ENCODE measurements around the gene ADGRD2. TPM values are rescaled to one million over a fixed set of nuclear protein-coding genes. Genes with fewer than 3 reads are reported as not detected.

Gene ADGRD2
- total RNA-seq, 1 experiment from 2014 or later, result not detected

DNA sequence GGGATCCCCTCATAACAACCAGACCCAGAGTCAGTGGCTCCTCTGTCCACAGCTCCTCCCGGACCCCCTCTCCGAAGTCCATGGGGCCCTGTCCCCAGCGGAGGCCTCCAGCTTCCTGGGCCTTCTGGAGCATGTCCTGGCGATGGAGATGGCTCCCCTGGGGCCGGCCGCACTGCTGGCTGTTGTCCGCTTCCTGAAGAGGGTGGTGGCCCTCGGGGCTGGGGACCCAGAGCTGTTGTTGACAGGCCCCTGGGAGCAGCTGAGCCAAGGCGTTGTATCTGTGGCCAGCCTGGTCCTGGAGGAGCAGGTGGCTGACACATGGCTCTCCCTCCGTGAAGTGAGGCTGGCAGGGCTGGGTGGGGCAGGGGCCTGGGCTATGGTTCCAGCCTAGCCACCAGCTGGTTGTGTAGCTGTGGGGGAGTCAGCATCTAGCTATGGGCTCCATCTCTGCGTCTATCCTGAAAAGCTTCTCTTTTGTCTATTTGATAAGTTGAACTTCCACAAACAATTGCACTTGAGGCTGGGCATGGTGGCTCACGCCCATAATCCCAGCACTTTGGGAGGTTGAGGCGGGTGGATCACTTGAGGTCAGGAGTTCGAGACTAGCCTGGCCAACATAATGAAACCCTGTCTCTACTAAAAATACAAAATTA lies 4.7 kb downstream of the ADGRD2 start:
- Histone ChIP-seq H2AFZ (ENCODE audit: low read length) (no peak overlapping the region), H3F3A (ENCODE audit: low read length, unreplicated experiment) (no peaks in the 10 kb centered on the region), H3K27ac (ENCODE audit: low read length) (no peak overlapping the region), H3K9ac (ENCODE audit: low read length) (no peak overlapping the region), H4K20me1 (ENCODE audit: low read length) (no peaks in the 10 kb centered on the region), H3K4me2 (ENCODE audit: low read length) (no peak overlapping the region), H3K27me3 (ENCODE audit: low read length) (no peaks in the 10 kb centered on the region), H3K4me1 (ENCODE audit: insufficient read depth, low read length) (no peaks in the 10 kb centered on the region), H3K79me2 (ENCODE audit: low read length) (no peaks in the 10 kb centered on the region), H3K9me2 (replicated peaks; ENCODE audit: low read length) (no peaks in the 10 kb centered on the region), H3K9me3 (ENCODE audit: low read length) (no peaks in the 10 kb centered on the region), H3K36me3 (ENCODE audit: low read depth, low read length) (no peaks in the 10 kb centered on the region), H3K4me3 (ENCODE audit: low read length) (no peak overlapping the region)
- intact Hi-C loops (cut with micrococcal nuclease), result no loop called here
- TF ChIP-seq EZH2 (IDR thresholded peaks at IDR 0.05; ENCODE audit: low read length, unreplicated experiment), result no peak
- TF ChIP-seq EZH2phosphoT487 (IDR thresholded peaks at IDR 0.05; ENCODE audit: borderline replicate concordance, low read length), result no peak
- TF ChIP-seq, protein P1, sequence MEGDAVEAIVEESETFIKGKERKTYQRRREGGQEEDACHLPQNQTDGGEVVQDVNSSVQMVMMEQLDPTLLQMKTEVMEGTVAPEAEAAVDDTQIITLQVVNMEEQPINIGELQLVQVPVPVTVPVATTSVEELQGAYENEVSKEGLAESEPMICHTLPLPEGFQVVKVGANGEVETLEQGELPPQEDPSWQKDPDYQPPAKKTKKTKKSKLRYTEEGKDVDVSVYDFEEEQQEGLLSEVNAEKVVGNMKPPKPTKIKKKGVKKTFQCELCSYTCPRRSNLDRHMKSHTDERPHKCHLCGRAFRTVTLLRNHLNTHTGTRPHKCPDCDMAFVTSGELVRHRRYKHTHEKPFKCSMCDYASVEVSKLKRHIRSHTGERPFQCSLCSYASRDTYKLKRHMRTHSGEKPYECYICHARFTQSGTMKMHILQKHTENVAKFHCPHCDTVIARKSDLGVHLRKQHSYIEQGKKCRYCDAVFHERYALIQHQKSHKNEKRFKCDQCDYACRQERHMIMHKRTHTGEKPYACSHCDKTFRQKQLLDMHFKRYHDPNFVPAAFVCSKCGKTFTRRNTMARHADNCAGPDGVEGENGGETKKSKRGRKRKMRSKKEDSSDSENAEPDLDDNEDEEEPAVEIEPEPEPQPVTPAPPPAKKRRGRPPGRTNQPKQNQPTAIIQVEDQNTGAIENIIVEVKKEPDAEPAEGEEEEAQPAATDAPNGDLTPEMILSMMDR (conservative IDR thresholded peaks at IDR 0.05; ENCODE audit: low read depth, low read length), result no peak
- ChIA-PET POLR2A (ENCODE audit: unreplicated experiment) (no interaction called here), CTCF (no interaction called here)
- no TSS peak for BruUV-seq (replicated peaks)
- ATAC-seq (no peak), DNase-seq (no peak)

DNA sequence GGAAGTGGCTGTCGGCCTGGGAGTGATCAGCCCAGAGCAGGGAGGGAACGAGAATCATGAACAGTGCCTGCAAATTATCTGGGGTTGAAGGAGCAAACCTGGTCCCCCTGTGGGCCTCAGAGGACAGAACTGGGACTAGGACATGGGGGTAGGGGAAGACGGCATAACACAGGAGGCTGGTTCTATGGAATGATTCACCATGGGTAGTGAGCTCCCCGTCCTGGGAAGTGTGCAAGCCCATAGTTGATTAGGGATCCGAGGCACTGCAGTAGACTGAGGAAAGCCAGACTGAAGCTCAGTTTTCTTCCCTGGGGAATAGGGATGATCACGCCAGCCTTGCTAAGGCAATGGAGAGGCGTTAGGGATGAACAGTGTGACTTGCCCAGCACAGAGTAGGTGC lies 5.6 kb downstream of the ADGRD2 start:
- intact Hi-C loops (cut with micrococcal nuclease), result no loop called here
- Histone ChIP-seq H3K4me3 (ENCODE audit: low read length) (no peak overlapping the region), H2AFZ (ENCODE audit: low read length) (no peak overlapping the region), H3K36me3 (ENCODE audit: low read depth, low read length) (no peaks in the 10 kb centered on the region), H3K4me1 (ENCODE audit: insufficient read depth, low read length) (no peaks in the 10 kb centered on the region), H3F3A (ENCODE audit: low read length, unreplicated experiment) (no peaks in the 10 kb centered on the region), H4K20me1 (ENCODE audit: low read length) (no peaks in the 10 kb centered on the region), H3K9me3 (ENCODE audit: low read length) (no peaks in the 10 kb centered on the region), H3K4me2 (ENCODE audit: low read length) (no peak overlapping the region), H3K79me2 (ENCODE audit: low read length) (no peaks in the 10 kb centered on the region), H3K27ac (ENCODE audit: low read length) (no peak overlapping the region), H3K9me2 (replicated peaks; ENCODE audit: low read length) (no peaks in the 10 kb centered on the region), H3K27me3 (ENCODE audit: low read length) (no peaks in the 10 kb centered on the region), H3K9ac (ENCODE audit: low read length) (no peak overlapping the region)
- TF ChIP-seq, protein P1 (conservative IDR thresholded peaks at IDR 0.05; ENCODE audit: low read depth, low read length), result no peak
- TF ChIP-seq EZH2phosphoT487 (IDR thresholded peaks at IDR 0.05; ENCODE audit: borderline replicate concordance, low read length) (no peak), EZH2 (IDR thresholded peaks at IDR 0.05; ENCODE audit: low read length, unreplicated experiment) (no peak)
- DNase-seq (no peak), ATAC-seq (no peak)
- no TSS peak for BruUV-seq (replicated peaks)
- CTCF ChIA-PET, result no interaction called here
- POLR2A ChIA-PET (ENCODE audit: unreplicated experiment), result no interaction called here

DNA sequence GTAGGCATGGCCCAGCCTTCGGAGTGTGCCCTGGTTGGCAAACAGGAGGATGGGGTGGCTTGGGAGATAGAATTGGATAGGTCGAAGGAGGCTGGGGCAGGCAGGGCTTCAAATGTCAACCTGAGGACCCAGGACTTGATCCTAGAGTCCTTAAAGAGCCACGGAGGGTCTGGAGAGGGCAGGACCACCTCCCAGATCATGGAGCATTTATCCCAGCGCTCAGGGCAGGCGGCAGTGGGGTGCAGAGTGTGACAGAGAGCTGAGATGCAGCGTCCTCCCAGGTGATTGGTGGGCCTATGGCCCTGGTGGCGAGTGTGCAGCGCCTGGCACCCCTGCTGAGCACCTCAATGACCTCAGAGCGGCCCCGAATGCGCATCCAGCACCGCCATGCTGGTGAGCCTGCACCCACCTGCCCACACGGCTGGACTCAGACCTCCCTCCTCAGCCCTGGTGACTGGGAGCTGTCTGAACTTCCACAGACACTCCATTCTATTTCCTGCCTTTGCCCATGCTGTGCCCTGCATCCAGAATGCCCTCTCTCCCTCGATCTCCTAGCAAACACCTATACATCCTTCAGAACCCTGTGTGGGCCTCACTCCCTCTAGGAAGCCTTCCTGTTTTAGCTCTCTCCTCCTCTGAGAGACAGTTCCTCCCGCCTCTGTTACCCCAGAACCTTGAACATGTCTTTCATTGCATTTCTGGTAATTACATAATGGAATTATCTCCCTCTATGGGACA lies 6.3 kb downstream of the ADGRD2 start:
- TF ChIP-seq EZH2 (IDR thresholded peaks at IDR 0.05; ENCODE audit: low read length, unreplicated experiment) (no peak), EZH2phosphoT487 (IDR thresholded peaks at IDR 0.05; ENCODE audit: borderline replicate concordance, low read length) (no peak)
- TF ChIP-seq, protein P1 (conservative IDR thresholded peaks at IDR 0.05; ENCODE audit: low read depth, low read length), result no peak
- intact Hi-C loops (cut with micrococcal nuclease), result no loop called here
- no peak overlapping the region for H3K4me2 ChIP-seq (ENCODE audit: low read length)
- DNase-seq (no peak), ATAC-seq (no peak)
- BruUV-seq (replicated peaks), result no TSS peak
- H3K79me2 ChIP-seq (ENCODE audit: low read length), result no peaks in the 10 kb centered on the region
- no peak overlapping the region for H3K27ac ChIP-seq (ENCODE audit: low read length)
- no peaks in the 10 kb centered on the region for H3K9me3 ChIP-seq (ENCODE audit: low read length)
- CTCF ChIA-PET, result no interaction called here
- no peaks in the 10 kb centered on the region for H3K4me1 ChIP-seq (ENCODE audit: insufficient read depth, low read length)
- no peaks in the 10 kb centered on the region for H3K27me3 ChIP-seq (ENCODE audit: low read length)
- no peak overlapping the region for H2AFZ ChIP-seq (ENCODE audit: low read length)
- no peaks in the 10 kb centered on the region for H3K36me3 ChIP-seq (ENCODE audit: low read depth, low read length)
- no peak overlapping the region for H3K9ac ChIP-seq (ENCODE audit: low read length)
- no peaks in the 10 kb centered on the region for H4K20me1 ChIP-seq (ENCODE audit: low read length)
- no peaks in the 10 kb centered on the region for H3F3A ChIP-seq (ENCODE audit: low read length, unreplicated experiment)
- H3K9me2 ChIP-seq (replicated peaks; ENCODE audit: low read length), result no peaks in the 10 kb centered on the region
- POLR2A ChIA-PET (ENCODE audit: unreplicated experiment), result no interaction called here
- no peak overlapping the region for H3K4me3 ChIP-seq (ENCODE audit: low read length)

Measured in PC-3 (cell line).